Sigmoid colon (tissue), 3 donors: ENCODE data around the gene LRFN3.

Source experiments
- POLR2A ChIP-seq, 2 donors: fragments of 450-650 bp; IDR thresholded peaks; one replicate each; pipeline ENCODE4 v1.6.1; 2016; ENCODE audit warnings: antibody characterized with exemption in 2 of 2, mild to moderate bottlenecking in 2 of 2, moderate library complexity in 2 of 2
- TF ChIP-seq, protein P1 (sequence below), 4 experiments: fragments of 450-650 bp in 3 of 4; fragments of 200-600 bp in 1 of 4; IDR thresholded peaks; one replicate each; pipeline ENCODE4 v1.5.1; 2016 to 2019; ENCODE audit warnings: antibody characterized with exemption in 4 of 4, mild to moderate bottlenecking in 3 of 4, moderate library complexity in 2 of 4

DNA sequence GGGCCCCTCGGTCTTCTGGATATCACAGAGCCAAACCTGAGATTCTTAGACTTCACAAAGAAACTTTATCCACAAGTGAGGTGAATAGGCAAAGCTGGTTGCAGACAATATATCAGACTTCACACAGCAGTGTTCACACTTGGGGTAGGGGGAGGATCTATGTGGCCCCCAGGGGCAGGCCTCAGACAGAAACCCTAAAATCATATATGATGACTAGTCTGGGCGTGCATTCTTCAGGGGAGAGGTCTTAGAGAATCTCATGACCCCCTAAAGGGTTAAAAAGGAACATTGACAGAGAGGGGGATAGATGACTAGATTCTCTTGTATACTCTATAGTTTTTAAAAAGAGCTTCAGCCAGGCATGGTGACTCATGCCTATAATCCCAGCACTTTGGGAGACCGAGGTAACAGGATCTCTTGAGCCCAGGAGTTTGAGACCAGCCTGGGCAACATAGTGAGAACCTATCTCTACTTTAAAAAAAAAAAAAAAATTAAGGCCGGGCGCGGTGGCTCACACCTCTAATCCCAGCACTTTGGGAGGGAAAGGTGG lies 30.9 kb upstream of the LRFN3 start:
- TF ChIP-seq, protein P1, sequence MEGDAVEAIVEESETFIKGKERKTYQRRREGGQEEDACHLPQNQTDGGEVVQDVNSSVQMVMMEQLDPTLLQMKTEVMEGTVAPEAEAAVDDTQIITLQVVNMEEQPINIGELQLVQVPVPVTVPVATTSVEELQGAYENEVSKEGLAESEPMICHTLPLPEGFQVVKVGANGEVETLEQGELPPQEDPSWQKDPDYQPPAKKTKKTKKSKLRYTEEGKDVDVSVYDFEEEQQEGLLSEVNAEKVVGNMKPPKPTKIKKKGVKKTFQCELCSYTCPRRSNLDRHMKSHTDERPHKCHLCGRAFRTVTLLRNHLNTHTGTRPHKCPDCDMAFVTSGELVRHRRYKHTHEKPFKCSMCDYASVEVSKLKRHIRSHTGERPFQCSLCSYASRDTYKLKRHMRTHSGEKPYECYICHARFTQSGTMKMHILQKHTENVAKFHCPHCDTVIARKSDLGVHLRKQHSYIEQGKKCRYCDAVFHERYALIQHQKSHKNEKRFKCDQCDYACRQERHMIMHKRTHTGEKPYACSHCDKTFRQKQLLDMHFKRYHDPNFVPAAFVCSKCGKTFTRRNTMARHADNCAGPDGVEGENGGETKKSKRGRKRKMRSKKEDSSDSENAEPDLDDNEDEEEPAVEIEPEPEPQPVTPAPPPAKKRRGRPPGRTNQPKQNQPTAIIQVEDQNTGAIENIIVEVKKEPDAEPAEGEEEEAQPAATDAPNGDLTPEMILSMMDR (IDR thresholded peaks at IDR 0.05), result no peak
- no peak for TF ChIP-seq POLR2A (IDR thresholded peaks at IDR 0.05)
